IMR-90 (cell line): Measurements from ENCODE around the gene TRPM8. TPM values are rescaled to one million over a fixed set of nuclear protein-coding genes. Genes with fewer than 3 reads are reported as not detected.

ENCODE experiments used
- ATAC-seq: fragments of 200-7000 bp; cut with Tn5 transposase; 2 replicates; pipeline ENCODE4 v1.9.1; 2020; ENCODE audit warnings: low read depth, mild to moderate bottlenecking, moderate library complexity
- BruUV-seq: library from RNA; stranded (reverse); fragments of 400-500 nt; replicated peaks from 2 replicates; lab custom pipeline; 2021; lab: Mats Ljungman, UMichigan
- CTCF ChIA-PET: fragments of 300-600 bp; formaldehyde crosslinking; extraction: SDS; loops from one replicate; lab custom pipeline; 2021; ENCODE audit warnings: antibody characterized with exemption; lab: Yijun Ruan, JAX
- POLR2A ChIA-PET: fragments of 300-600 bp; sonication (Branson Sonifier 250); formaldehyde crosslinking; loops from one replicate; lab custom pipeline; 2022; ENCODE audit warnings: antibody characterized with exemption; ENCODE audit not compliant: unreplicated experiment; lab: Charles Lee
- DNase-seq: peaks from one replicate; pipeline ENCODE4 v3.0.0; 2013
- H2AFZ ChIP-seq: replicated peaks from 2 replicates; pipeline ENCODE3; 2013; ENCODE audit warnings: low read length, mild to moderate bottlenecking; ENCODE audit not compliant: poor library complexity
- H2AK5ac ChIP-seq: 2 replicates; pipeline ENCODE4 v1.6.1; 2013; ENCODE audit warnings: low read depth, low read length, inconsistent platforms
- H2AK9ac ChIP-seq: replicated peaks from 2 replicates; pipeline ENCODE3; 2013; ENCODE audit warnings: mild to moderate bottlenecking, low read depth, low read length, moderate library complexity; ENCODE audit not compliant: poor library complexity
- H2BK120ac ChIP-seq: 2 replicates; pipeline ENCODE4 v1.6.1; 2013; ENCODE audit warnings: low read depth, low read length, inconsistent platforms
- H2BK15ac ChIP-seq: 3 replicates; pipeline ENCODE4 v1.6.1; 2013; ENCODE audit warnings: low read depth, low read length, inconsistent platforms
- H2BK20ac ChIP-seq: 2 replicates; pipeline ENCODE4 v1.6.1; 2013; ENCODE audit warnings: low read depth, mild to moderate bottlenecking, inconsistent platforms, low read length, moderate library complexity
- H2BK5ac ChIP-seq: 2 replicates; pipeline ENCODE4 v1.6.1; 2013; ENCODE audit warnings: mild to moderate bottlenecking, low read depth, low read length, inconsistent platforms; ENCODE audit not compliant: poor library complexity, severe bottlenecking
- H3K14ac ChIP-seq: replicated peaks from 2 replicates; pipeline ENCODE4 v1.6.1; 2013; ENCODE audit warnings: low read depth, low read length, inconsistent platforms
- H3K18ac ChIP-seq: 2 replicates; pipeline ENCODE4 v1.6.1; 2013; ENCODE audit warnings: low read depth, low read length, control low read depth
- H3K23ac ChIP-seq: 2 replicates; pipeline ENCODE4 v1.6.1; 2013; ENCODE audit warnings: low read depth, low read length, inconsistent platforms
- H3K27ac ChIP-seq: 2 replicates; pipeline ENCODE4 v1.5.1; 2013; ENCODE audit warnings: mild to moderate bottlenecking, control low read depth, low read length; ENCODE audit not compliant: insufficient read depth
- H3K27me3 ChIP-seq: 2 replicates; pipeline ENCODE4 v1.6.1; 2013; ENCODE audit warnings: low read length; ENCODE audit not compliant: control insufficient read depth, insufficient read depth
- H3K36me3 ChIP-seq: 2 replicates; pipeline ENCODE4 v1.6.1; 2013; ENCODE audit warnings: low read length, mixed read lengths; ENCODE audit not compliant: control insufficient read depth, insufficient read depth
- H3K4ac ChIP-seq: 2 replicates; pipeline ENCODE4 v1.6.1; 2013; ENCODE audit warnings: low read depth, low read length, inconsistent platforms
- H3K4me1 ChIP-seq: 2 replicates; pipeline ENCODE4 v1.6.1; 2013; ENCODE audit warnings: low read length, mixed read lengths; ENCODE audit not compliant: control insufficient read depth, insufficient read depth
- H3K4me2 ChIP-seq: 2 replicates; pipeline ENCODE4 v1.6.1; 2013; ENCODE audit warnings: low read depth, mild to moderate bottlenecking, control low read depth, low read length, moderate library complexity
- H3K4me3 ChIP-seq: 2 replicates; pipeline ENCODE4 v1.5.1; 2013; ENCODE audit warnings: low read depth, mild to moderate bottlenecking, control low read depth, low read length, moderate library complexity; ENCODE audit not compliant: insufficient read depth
- H3K56ac ChIP-seq: 2 replicates; pipeline ENCODE4 v1.6.1; 2013; ENCODE audit warnings: low read length, inconsistent platforms; ENCODE audit not compliant: insufficient read depth; ENCODE audit errors: extremely low read depth
- H3K79me1 ChIP-seq, 2 experiments: 2 replicates each; pipeline ENCODE4 v1.6.1; 2013; ENCODE audit warnings: low read length in 2 of 2, inconsistent platforms in 1 of 2, low read depth in 1 of 2
- H3K9ac ChIP-seq: 2 replicates; pipeline ENCODE4 v1.6.1; 2013; ENCODE audit warnings: low read depth, low read length, control low read depth
- H3K9me1 ChIP-seq: 2 replicates; pipeline ENCODE4 v1.6.1; 2013; ENCODE audit warnings: low read length, inconsistent platforms; ENCODE audit not compliant: insufficient read depth
- H3K9me3 ChIP-seq: 2 replicates; pipeline ENCODE4 v1.6.1; 2013; ENCODE audit warnings: low read length; ENCODE audit not compliant: control insufficient read depth, insufficient read depth
- H4K20me1 ChIP-seq: 2 replicates; pipeline ENCODE4 v1.6.1; 2013; ENCODE audit warnings: low read length, inconsistent platforms; ENCODE audit not compliant: insufficient read depth
- H4K5ac ChIP-seq: 2 replicates; pipeline ENCODE4 v1.6.1; 2013; ENCODE audit warnings: mild to moderate bottlenecking, low read depth, low read length, control low read depth
- H4K8ac ChIP-seq, 2 experiments: 2 replicates each; pipeline ENCODE4 v1.6.1; 2013; ENCODE audit warnings: low read depth in 2 of 2, low read length in 2 of 2, control low read depth in 1 of 2, inconsistent platforms in 1 of 2
- H4K91ac ChIP-seq: 2 replicates; pipeline ENCODE4 v1.6.1; 2013; ENCODE audit warnings: low read depth, low read length, inconsistent platforms; ENCODE audit not compliant: insufficient read depth
- BHLHE40 ChIP-seq: fragments of 150-350 bp; IDR thresholded peaks from 2 replicates; pipeline ENCODE4 v1.6.1; 2016; ENCODE audit warnings: mild to moderate bottlenecking, low read depth, low read length
- CEBPB ChIP-seq: IDR thresholded peaks from 2 replicates; pipeline ENCODE4 v1.6.1; 2012; ENCODE audit warnings: low read depth, low read length, improper control_type of control experiment
- CHD1 ChIP-seq: IDR thresholded peaks from 2 replicates; pipeline ENCODE4 v1.6.1; 2012; ENCODE audit warnings: low read depth, low read length, improper control_type of control experiment
- ELK1 ChIP-seq: fragments of 150-350 bp; IDR thresholded peaks from 2 replicates; pipeline ENCODE4 v1.6.1; 2016; ENCODE audit warnings: low read depth, mild to moderate bottlenecking, low read length, moderate library complexity, borderline replicate concordance
- FOS ChIP-seq: fragments of 150-350 bp; IDR thresholded peaks from 2 replicates; pipeline ENCODE4 v1.6.1; 2016; ENCODE audit warnings: low read depth, low read length
- MAFK ChIP-seq: IDR thresholded peaks from 2 replicates; pipeline ENCODE4 v1.6.1; 2012; ENCODE audit warnings: low read depth, low read length, improper control_type of control experiment
- MAZ ChIP-seq: IDR thresholded peaks from 2 replicates; pipeline ENCODE4 v1.6.1; 2012; ENCODE audit warnings: low read depth, mild to moderate bottlenecking, low read length, improper control_type of control experiment, moderate library complexity, borderline replicate concordance
- MXI1 ChIP-seq: IDR thresholded peaks from 2 replicates; pipeline ENCODE4 v1.6.1; 2012; ENCODE audit warnings: low read depth, mild to moderate bottlenecking, low read length, moderate library complexity, borderline replicate concordance
- NFE2L2 ChIP-seq: fragments of 150-350 bp; IDR thresholded peaks from 2 replicates; pipeline ENCODE4 v1.6.1; 2016; ENCODE audit warnings: low read depth, mild to moderate bottlenecking, low read length
- POLR2A ChIP-seq: IDR thresholded peaks from 2 replicates; pipeline ENCODE4 v1.6.1; 2012; ENCODE audit warnings: mild to moderate bottlenecking, low read depth, low read length
- RAD21 ChIP-seq: IDR thresholded peaks from 2 replicates; pipeline ENCODE4 v1.6.1; 2012; ENCODE audit warnings: low read length, improper control_type of control experiment
- RCOR1 ChIP-seq: IDR thresholded peaks from 2 replicates; pipeline ENCODE4 v1.6.1; 2012; ENCODE audit warnings: mild to moderate bottlenecking, low read length, improper control_type of control experiment; ENCODE audit not compliant: insufficient replicate concordance
- RFX5 ChIP-seq: IDR thresholded peaks from 2 replicates; pipeline ENCODE4 v1.8.0; 2012; ENCODE audit warnings: low read depth, mild to moderate bottlenecking, low read length, moderate library complexity
- SMC3 ChIP-seq: fragments of 150-350 bp; IDR thresholded peaks from 2 replicates; pipeline ENCODE4 v1.6.1; 2016; ENCODE audit warnings: low read depth, mild to moderate bottlenecking, antibody characterized with exemption, low read length, moderate library complexity
- USF2 ChIP-seq: fragments of 150-350 bp; IDR thresholded peaks from 2 replicates; pipeline ENCODE4 v1.6.1; 2017; ENCODE audit warnings: mild to moderate bottlenecking, antibody characterized with exemption, low read length, low read depth
- WGBS, 2 experiments: methylation state at CpG; one replicate each; pipeline versions ENCODE4 v1.1.5 to v1.1.7; 2013; ENCODE audit warnings: missing lambda C conversion rate in 2 of 2; ENCODE audit not compliant: insufficient read length in 1 of 2; ENCODE audit errors: extremely low coverage in 2 of 2; 5-methylcytosine and 5-hydroxymethylcytosine counted together
- dilution Hi-C: fragments of 300-500 bp; cut with HindIII; formaldehyde crosslinking; loops from one replicate; pipeline ENCODE4 v1.14.3; 2018; ENCODE audit warnings: low sequenced_read_pairs; ENCODE audit not compliant: unreplicated experiment
- in situ Hi-C: fragments of 300-500 bp; cut with MboI; formaldehyde crosslinking; loops from 3 replicates; pipeline ENCODE4 v1.14.3; 2019; ENCODE audit warnings: low sequenced_read_pairs, inconsistent platforms, mixed read lengths
- intact Hi-C: fragments of 100-400 bp; cut with micrococcal nuclease; formaldehyde crosslinking; loops from 2 replicates; pipeline ENCODE4 v1.10.0; 2022
- polyA plus RNA-seq, 3 experiments: library from polyadenylated mRNA; depleted of rRNA; stranded (reverse); fragments of >200 nt; gene quantifications; 2 replicates each; pipeline ENCODE4 v1.2.3, GENCODE V29; 2012; ENCODE audit warnings: low replicate concordance in 1 of 3
- total RNA-seq: library from RNA; depleted of rRNA; stranded (reverse); fragments of >200 nt; gene quantifications from 2 replicates; pipeline ENCODE4 v1.2.3, GENCODE V29; 2012
- TF ChIP-seq, protein P1 (sequence below): conservative IDR thresholded peaks from 2 replicates; pipeline ENCODE4 v1.5.1; 2012; ENCODE audit warnings: mild to moderate bottlenecking, low read depth, low read length, improper control_type of control experiment

TRPM8 gene
- total and polyA plus RNA-seq, 2 of the 4 experiments (the other 2 are of a cell fraction), result not detected

- Histone ChIP-seq H2AK9ac (no peak overlapping the region), H3K79me1 (no peaks in the 10 kb centered on the region), H4K8ac (no peak overlapping the region), H3K9me3 (no peaks in the 10 kb centered on the region), H4K5ac (no peak overlapping the region), H3K18ac (no peak overlapping the region), H3K27ac (no peak overlapping the region), H3K4me2 (no peak overlapping the region), H4K91ac (no peak overlapping the region), H3K9ac (no peak overlapping the region), H2BK120ac (no peak overlapping the region), H3K4ac (no peak overlapping the region), H2AFZ (no peak overlapping the region), H3K14ac (no peak overlapping the region), H3K56ac (no peak overlapping the region), H2BK20ac (no peak overlapping the region), H3K23ac (no peak overlapping the region), H3K9me1 (no peaks in the 10 kb centered on the region), H3K27me3 (peaks cover 12% of the 10 kb centered on the region), H2BK5ac (no peak overlapping the region), H2AK5ac (no peak overlapping the region), H2BK15ac (no peak overlapping the region), H3K36me3 (no peaks in the 10 kb centered on the region), H4K20me1 (no peaks in the 10 kb centered on the region), H3K4me3 (no peak overlapping the region), H3K4me1 (no peaks in the 10 kb centered on the region)
- no peak for TF ChIP-seq CHD1
- no peak for TF ChIP-seq USF2
- TF ChIP-seq BHLHE40, result no peak
- TF ChIP-seq RFX5, result no peak
- TF ChIP-seq POLR2A, result no peak
- TF ChIP-seq MAFK, result no peak
- TF ChIP-seq ELK1, result no peak
- TF ChIP-seq RAD21, result no peak
- TF ChIP-seq, protein P1, sequence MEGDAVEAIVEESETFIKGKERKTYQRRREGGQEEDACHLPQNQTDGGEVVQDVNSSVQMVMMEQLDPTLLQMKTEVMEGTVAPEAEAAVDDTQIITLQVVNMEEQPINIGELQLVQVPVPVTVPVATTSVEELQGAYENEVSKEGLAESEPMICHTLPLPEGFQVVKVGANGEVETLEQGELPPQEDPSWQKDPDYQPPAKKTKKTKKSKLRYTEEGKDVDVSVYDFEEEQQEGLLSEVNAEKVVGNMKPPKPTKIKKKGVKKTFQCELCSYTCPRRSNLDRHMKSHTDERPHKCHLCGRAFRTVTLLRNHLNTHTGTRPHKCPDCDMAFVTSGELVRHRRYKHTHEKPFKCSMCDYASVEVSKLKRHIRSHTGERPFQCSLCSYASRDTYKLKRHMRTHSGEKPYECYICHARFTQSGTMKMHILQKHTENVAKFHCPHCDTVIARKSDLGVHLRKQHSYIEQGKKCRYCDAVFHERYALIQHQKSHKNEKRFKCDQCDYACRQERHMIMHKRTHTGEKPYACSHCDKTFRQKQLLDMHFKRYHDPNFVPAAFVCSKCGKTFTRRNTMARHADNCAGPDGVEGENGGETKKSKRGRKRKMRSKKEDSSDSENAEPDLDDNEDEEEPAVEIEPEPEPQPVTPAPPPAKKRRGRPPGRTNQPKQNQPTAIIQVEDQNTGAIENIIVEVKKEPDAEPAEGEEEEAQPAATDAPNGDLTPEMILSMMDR, result no peak
- no peak for TF ChIP-seq FOS
- no peak for TF ChIP-seq RCOR1
- TF ChIP-seq SMC3, result no peak
- no peak for TF ChIP-seq MAZ
- no peak for TF ChIP-seq CEBPB
- TF ChIP-seq NFE2L2, result no peak
- TF ChIP-seq MXI1, result no peak
- POLR2A ChIA-PET, result no interaction called here
- intact Hi-C loops, result no loop called here
- ATAC-seq (no peak), DNase-seq (no peak)
- dilution Hi-C loops, result no loop called here
- 50% methylated on average over 1 of the region's 7 CpGs; no CpG with 5 or more reads in 1 of the 2 experiments for WGBS, 2 experiments
- no TSS peak for BruUV-seq
- in situ Hi-C loops, result no loop called here
- CTCF ChIA-PET, result no interaction called here
These were observed 35.2 kb downstream of the TRPM8 start for GRCh38 chr2:233952335-233952734.
